ENCODE measurements around the gene RGS12.

RGS12 gene

GRCh38 chr4:3251691-3252479, 40.9 kb upstream of the RGS12 start:
- no peak for FAIRE-seq
- no peak for DNase-seq (ENCODE audit: insufficient read length, low spot score)

GRCh38 chr4:3252480-3252828, 40.4 kb upstream of the RGS12 start:
- TF ChIP-seq CTCF (IDR thresholded peaks at IDR 0.05; ENCODE audit: insufficient read depth, missing control alignments) = no peak
- FAIRE-seq (no peak), DNase-seq (ENCODE audit: insufficient read length, low spot score) (no peak)

More at GRCh38 chr4:3251691-3252479, 40.9 kb upstream of the RGS12 start:
- TF ChIP-seq CTCF (IDR thresholded peaks at IDR 0.05; ENCODE audit: insufficient read depth, missing control alignments) = no peak

- DNase-seq (ENCODE audit: insufficient read length, low spot score) (no peak), FAIRE-seq (no peak)
Observed at GRCh38 chr4:3252831-3253641, 39.8 kb upstream of the RGS12 start.

GRCh38 chr4:3253808-3254207, 39.0 kb upstream of the RGS12 start:
- FAIRE-seq (no peak), DNase-seq (ENCODE audit: insufficient read length, low spot score) (no peak)

More at GRCh38 chr4:3252831-3253641, 39.8 kb upstream of the RGS12 start:
- TF ChIP-seq CTCF (IDR thresholded peaks at IDR 0.05; ENCODE audit: insufficient read depth, missing control alignments) = no peak

GRCh38 chr4:3254302-3255131, 38.3 kb upstream of the RGS12 start:
- no peak for TF ChIP-seq CTCF (IDR thresholded peaks at IDR 0.05; ENCODE audit: insufficient read depth, missing control alignments)
- FAIRE-seq = no peak
- DNase-seq (ENCODE audit: insufficient read length, low spot score) = no peak

More at GRCh38 chr4:3253808-3254207, 39.0 kb upstream of the RGS12 start:
- no peak for TF ChIP-seq CTCF (IDR thresholded peaks at IDR 0.05; ENCODE audit: insufficient read depth, missing control alignments)

GRCh38 chr4:3255611-3256186, 37.1 kb upstream of the RGS12 start:
- DNase-seq (ENCODE audit: insufficient read length, low spot score) (no peak), FAIRE-seq (no peak)
- no peak for TF ChIP-seq CTCF (IDR thresholded peaks at IDR 0.05; ENCODE audit: insufficient read depth, missing control alignments)
